HL-60 (cell line): ENCODE data around the gene NIF3L1.

ENCODE experiments used
- DNase-seq, 2 experiments: peaks; one replicate each; pipeline ENCODE4 v3.0.0-alpha.2; 2010 to 2020; ENCODE audit warnings: low read depth in 1 of 2, low spot score in 1 of 2
- H3K27ac ChIP-seq: fragments of 250-450 bp; sonication (Bioruptor Pico); replicated peaks from 2 replicates; pipeline ENCODE4 v1.5.1; 2020; ENCODE audit warnings: mild to moderate bottlenecking, moderate library complexity
- H3K27me3 ChIP-seq: fragments of 250-450 bp; sonication (Bioruptor Pico); 2 replicates; pipeline ENCODE4 v1.5.1; 2021; ENCODE audit warnings: mild to moderate bottlenecking, moderate library complexity; ENCODE audit not compliant: insufficient read depth, poor library complexity, severe bottlenecking
- H3K4me3 ChIP-seq: replicated peaks from 2 replicates; pipeline ENCODE4 v1.5.1; 2011; ENCODE audit warnings: mild to moderate bottlenecking, control low read depth, low read length; ENCODE audit not compliant: insufficient read depth
- CTCF ChIP-seq: IDR thresholded peaks from one replicate; pipeline ENCODE4 v1.5.1; 2011; ENCODE audit warnings: low read length, control low read depth, inconsistent platforms; ENCODE audit not compliant: insufficient read depth
- GABPA ChIP-seq: IDR thresholded peaks from 2 replicates; pipeline ENCODE4 v1.6.1; 2012; ENCODE audit warnings: low read depth
- POLR2AphosphoS5 ChIP-seq: IDR thresholded peaks from 2 replicates; pipeline ENCODE4 v1.6.1; 2012; ENCODE audit warnings: low read depth
- REST ChIP-seq: IDR thresholded peaks from 2 replicates; pipeline ENCODE4 v1.6.1; 2012; ENCODE audit warnings: low read depth; ENCODE audit not compliant: insufficient replicate concordance
- SPI1 ChIP-seq: IDR thresholded peaks from 2 replicates; pipeline ENCODE4 v1.6.1; 2012; ENCODE audit warnings: low read depth, mild to moderate bottlenecking, borderline replicate concordance

Gene NIF3L1

GRCh38 chr2:200845194-200845593, 44.0 kb upstream of the NIF3L1 start:
- Histone ChIP-seq H3K4me3 (no peak overlapping the region), H3K27me3 (no peaks in the 10 kb centered on the region), H3K27ac (no peak overlapping the region)
- DNase-seq, result no peak
- TF ChIP-seq SPI1, result no peak
- no peak for TF ChIP-seq GABPA
- no peak for TF ChIP-seq CTCF
- no peak for TF ChIP-seq REST
- TF ChIP-seq POLR2AphosphoS5, result no peak

- Histone ChIP-seq H3K27me3 (no peaks in the 10 kb centered on the region), H3K27ac (no peak overlapping the region), H3K4me3 (no peak overlapping the region)
- no peak for DNase-seq
- TF ChIP-seq REST, result no peak
- TF ChIP-seq CTCF, result no peak
- TF ChIP-seq SPI1, result no peak
- TF ChIP-seq GABPA, result no peak
- no peak for TF ChIP-seq POLR2AphosphoS5
Observed at GRCh38 chr2:200845669-200846325, 43.4 kb upstream of the NIF3L1 start.

- DNase-seq, result no peak
- Histone ChIP-seq H3K27me3 (no peaks in the 10 kb centered on the region), H3K27ac (no peak overlapping the region), H3K4me3 (no peak overlapping the region)
- TF ChIP-seq POLR2AphosphoS5, result no peak
- TF ChIP-seq REST, result no peak
- no peak for TF ChIP-seq GABPA
- TF ChIP-seq SPI1, result no peak
- TF ChIP-seq CTCF, result no peak
Observed at GRCh38 chr2:200847269-200847668, 41.9 kb upstream of the NIF3L1 start.
